Activated T-cell treated with anti-CD3 and anti-CD28 coated beads, Interleukin-2, amount 50 U/mL, for 72 hours (primary cell): ENCODE measurements around the gene CDK11B. TPM values are rescaled to one million over a fixed set of nuclear protein-coding genes. Genes with fewer than 3 reads are reported as not detected.

Experiments
- ATAC-seq, 2 donors: fragments of 150-1000 bp; cut with Tn5 transposase; replicated peaks in 1 of 2; 2 replicates each; pipeline ENCODE4 v1.10.0; 2021; ENCODE audit warnings: moderate library complexity in 2 of 2, mild to moderate bottlenecking in 1 of 2
- DNase-seq, 2 donors: peaks; one replicate each; pipeline ENCODE4 v3.0.0; 2021 to 2022; ENCODE audit warnings: mixed read lengths in 1 of 2
- H3K27ac Mint-ChIP-seq: one replicate; pipeline ENCODE4 v1.8.0; 2022; ENCODE audit warnings: mild to moderate bottlenecking, moderate library complexity, mixed read lengths
- H3K27me3 Mint-ChIP-seq: one replicate; pipeline ENCODE4 v1.8.0; 2022; ENCODE audit warnings: low read depth, mixed read lengths
- H3K36me3 Mint-ChIP-seq, 2 donors: one replicate each; pipeline ENCODE4 v1.8.0; 2022; ENCODE audit warnings: mixed read lengths in 2 of 2, mild to moderate bottlenecking in 1 of 2; ENCODE audit not compliant: insufficient read depth in 2 of 2
- H3K4me1 Mint-ChIP-seq: one replicate; pipeline ENCODE4 v1.8.0; 2022; ENCODE audit warnings: low read depth, mixed read lengths
- H3K4me3 Mint-ChIP-seq, 2 donors: one replicate each; pipeline ENCODE4 v1.8.0; 2022; ENCODE audit warnings: mild to moderate bottlenecking in 2 of 2, mixed read lengths in 2 of 2, moderate library complexity in 2 of 2
- H3K9me3 Mint-ChIP-seq, 2 donors: one replicate each; pipeline ENCODE4 v1.8.0; 2022; ENCODE audit warnings: mixed read lengths in 2 of 2
- total RNA-seq, 2 donors: library from RNA; stranded (reverse); gene quantifications; one replicate each; pipeline ENCODE4 v1.2.3, GENCODE V29; 2022

The CDK11B gene
- total RNA-seq, 2 donors from 2014 or later: 41.5 to 42.3 TPM

GRCh38 chr1:1624443-1625403, 34.1 kb downstream of the CDK11B start:
- ATAC-seq (no peak), DNase-seq (no peak)
- Mint-ChIP-seq H3K27me3 (no peaks in the 10 kb centered on the region), H3K27ac (no peak overlapping the region), H3K9me3 (no peaks in the 10 kb centered on the region), H3K4me1 (no peaks in the 10 kb centered on the region), H3K4me3 (no peak overlapping the region), H3K36me3 (no peaks in the 10 kb centered on the region)

GRCh38 chr1:1623631-1624442, 35.0 kb downstream of the CDK11B start:
- no peaks in the 10 kb centered on the region for H3K4me1 Mint-ChIP-seq
- ATAC-seq (no peak), DNase-seq (no peak)
- no peaks in the 10 kb centered on the region for H3K36me3 Mint-ChIP-seq
- H3K9me3 Mint-ChIP-seq: no peaks in the 10 kb centered on the region
- H3K27ac Mint-ChIP-seq: no peak overlapping the region
- H3K27me3 Mint-ChIP-seq: no peaks in the 10 kb centered on the region
- no peak overlapping the region for H3K4me3 Mint-ChIP-seq

- no peaks in the 10 kb centered on the region for H3K27me3 Mint-ChIP-seq
- ATAC-seq: no peak
- no peak overlapping the region for H3K4me3 Mint-ChIP-seq
- no peaks in the 10 kb centered on the region for H3K4me1 Mint-ChIP-seq
- H3K36me3 Mint-ChIP-seq: no peaks in the 10 kb centered on the region
- no peaks in the 10 kb centered on the region for H3K9me3 Mint-ChIP-seq
- H3K27ac Mint-ChIP-seq: no peak overlapping the region
- no peak for DNase-seq
These were observed 35.6 kb downstream of the CDK11B start for GRCh38 chr1:1623181-1623630.

- Mint-ChIP-seq H3K4me3 (no peak overlapping the region), H3K27me3 (no peaks in the 10 kb centered on the region), H3K27ac (no peak overlapping the region), H3K36me3 (no peaks in the 10 kb centered on the region), H3K4me1 (no peaks in the 10 kb centered on the region), H3K9me3 (no peaks in the 10 kb centered on the region)
- ATAC-seq: no peak
- no peak for DNase-seq
These were observed 36.1 kb downstream of the CDK11B start for GRCh38 chr1:1622788-1623094.

- no peaks in the 10 kb centered on the region for H3K4me1 Mint-ChIP-seq
- no peak overlapping the region for H3K4me3 Mint-ChIP-seq
- H3K36me3 Mint-ChIP-seq: no peaks in the 10 kb centered on the region
- no peak overlapping the region for H3K27ac Mint-ChIP-seq
- ATAC-seq: no peak
- DNase-seq: no peak
- no peaks in the 10 kb centered on the region for H3K27me3 Mint-ChIP-seq
- no peaks in the 10 kb centered on the region for H3K9me3 Mint-ChIP-seq
These were observed 36.6 kb downstream of the CDK11B start for GRCh38 chr1:1622010-1622787.

- ATAC-seq: no peak
- Mint-ChIP-seq H3K36me3 (no peaks in the 10 kb centered on the region), H3K4me1 (no peaks in the 10 kb centered on the region), H3K27ac (no peak overlapping the region), H3K9me3 (no peaks in the 10 kb centered on the region), H3K4me3 (no peak overlapping the region), H3K27me3 (no peaks in the 10 kb centered on the region)
- no peak for DNase-seq
These were observed 37.4 kb downstream of the CDK11B start for GRCh38 chr1:1621173-1622009.

GRCh38 chr1:1620433-1621139, 38.2 kb downstream of the CDK11B start:
- H3K27me3 Mint-ChIP-seq: no peaks in the 10 kb centered on the region
- H3K9me3 Mint-ChIP-seq: no peaks in the 10 kb centered on the region
- no peaks in the 10 kb centered on the region for H3K36me3 Mint-ChIP-seq
- H3K4me3 Mint-ChIP-seq: no peak overlapping the region
- DNase-seq (no peak), ATAC-seq (no peak)
- no peaks in the 10 kb centered on the region for H3K4me1 Mint-ChIP-seq
- H3K27ac Mint-ChIP-seq: no peak overlapping the region

- DNase-seq (no peak), ATAC-seq (no peak)
- H3K4me3 Mint-ChIP-seq: no peak overlapping the region
- H3K27me3 Mint-ChIP-seq: no peaks in the 10 kb centered on the region
- peaks cover 2% of the 10 kb centered on the region for H3K4me1 Mint-ChIP-seq
- no peak overlapping the region for H3K27ac Mint-ChIP-seq
- H3K9me3 Mint-ChIP-seq: no peaks in the 10 kb centered on the region
- H3K36me3 Mint-ChIP-seq: no peaks in the 10 kb centered on the region
These were observed 38.9 kb downstream of the CDK11B start for GRCh38 chr1:1619917-1620361.

- peaks cover 16% of the 10 kb centered on the region for H3K4me1 Mint-ChIP-seq
- no peak overlapping the region for H3K4me3 Mint-ChIP-seq
These were observed 40.3 kb downstream of the CDK11B start for GRCh38 chr1:1618396-1619068.

GRCh38 chr1:1617925-1618324, 40.9 kb downstream of the CDK11B start:
- DNase-seq (no peak), ATAC-seq (no peak)
- peak overlapping the region in 1 of 2 donors; percentile 10 for H3K4me3 Mint-ChIP-seq
- H3K9me3 Mint-ChIP-seq: no peaks in the 10 kb centered on the region
- H3K27me3 Mint-ChIP-seq: no peaks in the 10 kb centered on the region
- peaks cover 19% of the 10 kb centered on the region for H3K4me1 Mint-ChIP-seq
- H3K36me3 Mint-ChIP-seq: peaks cover 0 to 4% of the 10 kb centered on the region in 2 donors
- H3K27ac Mint-ChIP-seq: no peak overlapping the region

More at GRCh38 chr1:1618396-1619068, 40.3 kb downstream of the CDK11B start:
- no peaks in the 10 kb centered on the region for H3K9me3 Mint-ChIP-seq
- no peaks in the 10 kb centered on the region for H3K27me3 Mint-ChIP-seq
- ATAC-seq (no peak), DNase-seq (no peak)
- H3K27ac Mint-ChIP-seq: no peak overlapping the region
- peaks cover 0 to 4% of the 10 kb centered on the region in 2 donors for H3K36me3 Mint-ChIP-seq

- Mint-ChIP-seq H3K27me3 (no peaks in the 10 kb centered on the region), H3K4me3 (peak overlapping the region; percentile 86), H3K36me3 (peaks cover 0 to 4% of the 10 kb centered on the region in 2 donors), H3K9me3 (no peaks in the 10 kb centered on the region), H3K4me1 (peaks cover 19% of the 10 kb centered on the region), H3K27ac (peak overlapping the region; percentile 3)
- ATAC-seq: no peak
- no peak for DNase-seq
These were observed 41.3 kb downstream of the CDK11B start for GRCh38 chr1:1617516-1617915.
